Measurements from ENCODE around the gene NCS1.
"Not testable (repeated sequence)": the region's sequence is repeated elsewhere in the genome, so short reads cannot be mapped to it uniquely, and the experiment has no call there.

Gene NCS1

GRCh38 chr9:130241198-130241535, 69.0 kb downstream of the NCS1 start:
- DNase-seq = no peak

DNA sequence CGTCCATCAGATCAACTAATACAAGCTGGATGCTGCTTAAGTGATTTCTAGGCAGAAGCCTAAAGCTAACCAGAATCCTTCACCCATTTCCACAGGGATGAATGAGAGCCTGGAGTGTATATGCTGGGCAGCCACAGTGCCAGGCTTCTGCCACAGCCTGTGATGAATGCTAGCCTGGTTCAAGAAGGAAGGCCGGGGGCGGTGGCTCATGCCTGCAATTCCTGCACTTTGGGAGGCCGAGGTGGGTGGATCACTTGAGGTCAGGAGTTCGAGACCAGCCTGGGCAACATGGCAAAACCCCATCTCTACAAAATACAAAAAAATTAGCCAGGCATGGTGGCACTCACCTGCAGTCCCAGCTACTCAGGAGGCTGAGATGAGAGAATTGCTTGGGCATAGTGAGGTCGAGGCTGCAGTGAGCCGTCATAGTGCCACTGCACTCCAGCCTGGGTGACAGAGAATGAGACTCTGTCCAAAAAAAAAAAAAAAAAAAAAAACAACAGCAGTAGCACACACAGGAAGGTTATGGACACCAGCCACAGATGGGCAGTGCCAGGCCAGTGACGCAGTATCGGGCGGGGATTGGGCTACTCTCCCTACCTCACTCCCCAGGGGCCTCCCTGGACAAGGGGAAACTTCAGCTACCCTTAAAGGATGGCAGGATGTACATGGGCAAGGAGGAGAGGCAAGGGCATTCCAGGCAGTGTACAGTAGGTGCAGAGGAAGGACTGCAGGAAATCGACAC, 70.2 kb downstream of the NCS1 start:
- no peak for DNase-seq

- DNase-seq = peak; percentile 15
Measured at GRCh38 chr9:130243015-130243881, 71.0 kb downstream of the NCS1 start.

DNA sequence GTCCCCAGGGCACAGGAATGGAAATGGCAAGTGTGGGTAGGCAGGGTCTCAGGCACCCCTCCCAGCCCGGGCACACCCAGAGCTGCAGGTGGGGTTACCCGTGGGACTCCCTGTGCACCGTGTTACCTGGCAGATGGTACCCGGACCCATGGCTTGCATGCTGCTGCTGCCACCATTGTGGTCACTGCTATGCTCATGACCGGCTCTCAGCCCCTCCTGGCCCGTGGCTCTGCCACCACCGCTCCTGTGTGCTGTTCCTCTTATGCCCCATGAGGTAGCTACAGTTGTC, 71.6 kb downstream of the NCS1 start:
- DNase-seq = no peak

DNA sequence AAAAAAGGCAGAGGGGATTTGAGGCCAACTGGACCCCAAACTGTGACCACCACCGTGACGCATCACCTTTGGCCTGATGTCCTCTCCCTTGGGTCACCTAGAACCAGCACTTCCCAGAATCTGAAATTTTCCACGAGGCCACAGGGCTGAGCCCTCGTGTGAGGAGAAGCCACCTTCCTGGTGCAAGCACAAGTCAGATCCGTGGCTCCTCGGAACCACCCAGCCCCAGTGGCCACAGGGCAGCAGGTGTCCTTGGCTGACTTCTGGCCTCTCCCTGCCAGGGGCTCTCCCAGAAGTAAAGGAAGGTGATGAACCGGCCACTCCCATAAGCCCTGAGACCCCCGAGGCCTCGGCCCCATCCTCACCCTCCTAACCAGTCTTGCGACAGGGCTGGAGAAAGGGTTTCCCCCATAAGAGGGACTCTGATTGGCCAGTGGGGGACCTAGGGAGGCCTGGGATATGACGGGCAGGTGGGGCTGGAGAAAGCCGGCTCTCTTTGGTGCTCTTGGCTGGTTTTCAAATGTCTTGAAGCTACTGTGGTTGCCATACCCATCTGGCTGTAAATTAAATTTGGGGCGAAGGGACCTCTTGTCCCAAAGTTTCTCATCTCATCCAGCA, 72.5 kb downstream of the NCS1 start:
- no peak for DNase-seq

- DNase-seq = no peak
Measured at GRCh38 chr9:130245474-130245873, 73.3 kb downstream of the NCS1 start.

DNA sequence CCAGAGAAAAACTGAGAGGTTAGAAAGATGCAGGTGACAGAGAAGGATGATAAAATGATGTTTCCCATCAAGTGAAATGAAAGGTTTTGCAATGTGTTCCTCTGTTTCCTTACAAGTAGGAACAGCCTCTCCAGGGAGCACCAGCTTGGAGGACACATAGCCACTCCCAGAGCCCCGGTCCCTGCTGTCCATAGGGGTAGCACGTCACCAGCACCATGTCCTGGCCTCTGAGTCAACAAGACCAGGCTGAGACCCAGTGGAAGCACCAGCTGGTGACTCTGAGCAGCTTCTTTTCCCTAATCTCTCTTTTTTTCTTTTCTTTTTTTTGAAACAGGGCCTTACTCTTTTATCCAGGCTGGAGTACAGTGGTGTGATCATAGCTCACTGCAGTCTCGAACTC, 73.9 kb downstream of the NCS1 start:
- DNase-seq = no peak

GRCh38 chr9:130254747-130255630, 82.8 kb downstream of the NCS1 start:
- DNase-seq = no peak

DNA sequence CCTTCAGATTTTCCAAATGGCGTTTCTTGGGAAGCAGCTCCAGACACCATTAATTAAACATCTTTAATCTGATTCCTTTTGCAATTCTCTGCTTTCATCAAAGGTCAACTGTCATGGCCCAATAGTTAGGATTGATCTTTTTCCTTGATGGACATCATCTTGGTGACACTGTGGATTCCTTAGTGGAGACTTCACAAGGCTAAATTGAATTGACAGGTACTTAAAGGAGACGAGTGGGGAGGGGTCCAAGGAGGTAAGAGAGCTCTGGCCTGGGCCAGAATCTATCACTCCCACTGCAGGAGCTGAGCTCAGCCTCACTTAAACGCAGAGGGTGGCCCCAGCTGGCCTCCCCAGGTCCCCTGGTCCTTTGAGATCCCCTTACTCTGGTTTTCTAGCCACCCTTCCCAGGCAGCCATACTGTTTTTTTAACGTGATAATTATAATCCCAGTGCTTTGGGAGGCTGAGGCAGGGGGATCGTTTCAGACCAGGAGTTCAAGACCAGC, 83.5 kb downstream of the NCS1 start:
- DNase-seq = no peak

DNA sequence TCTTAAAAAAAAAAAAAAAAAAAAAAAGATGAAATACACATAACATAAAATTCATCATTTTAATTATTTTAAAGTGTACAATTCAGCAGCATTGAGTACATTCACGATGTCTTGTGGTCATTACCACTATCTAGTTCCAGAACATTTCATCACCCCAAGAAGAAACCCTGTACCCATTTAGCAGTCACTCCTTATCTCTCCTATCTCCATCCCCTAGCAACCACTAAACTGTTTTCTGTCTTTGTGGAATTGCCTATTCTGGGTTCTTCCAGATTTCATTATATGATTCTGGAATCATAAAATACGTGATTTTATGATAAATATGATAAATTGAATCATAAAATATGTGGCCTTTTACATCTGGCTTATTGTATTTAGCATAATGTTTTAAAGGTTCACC, 84.4 kb downstream of the NCS1 start:
- DNase-seq = no peak

DNA sequence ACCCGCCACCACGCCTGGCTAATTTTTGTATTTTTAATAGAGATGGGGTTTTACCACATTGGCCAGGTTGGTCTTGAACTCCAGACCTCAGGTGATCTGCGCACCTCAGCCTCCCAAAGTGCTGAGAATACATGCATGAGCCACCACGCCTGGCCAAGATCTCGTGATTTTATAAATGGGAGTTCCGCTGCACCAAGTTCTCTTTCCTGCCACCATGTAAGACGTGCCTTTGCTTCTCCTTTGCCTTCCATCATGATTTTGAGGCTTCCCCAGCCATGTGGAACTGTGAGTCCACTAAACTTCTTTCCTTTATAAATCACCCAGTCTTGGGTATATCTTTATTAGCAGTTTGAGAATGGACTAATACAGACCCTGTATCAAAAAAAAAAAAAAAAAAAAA, 85.9 kb downstream of the NCS1 start:
- not testable (repeated sequence) for DNase-seq

- DNase-seq = no peak
Measured at GRCh38 chr9:130259044-130259443, 86.8 kb downstream of the NCS1 start.

DNA sequence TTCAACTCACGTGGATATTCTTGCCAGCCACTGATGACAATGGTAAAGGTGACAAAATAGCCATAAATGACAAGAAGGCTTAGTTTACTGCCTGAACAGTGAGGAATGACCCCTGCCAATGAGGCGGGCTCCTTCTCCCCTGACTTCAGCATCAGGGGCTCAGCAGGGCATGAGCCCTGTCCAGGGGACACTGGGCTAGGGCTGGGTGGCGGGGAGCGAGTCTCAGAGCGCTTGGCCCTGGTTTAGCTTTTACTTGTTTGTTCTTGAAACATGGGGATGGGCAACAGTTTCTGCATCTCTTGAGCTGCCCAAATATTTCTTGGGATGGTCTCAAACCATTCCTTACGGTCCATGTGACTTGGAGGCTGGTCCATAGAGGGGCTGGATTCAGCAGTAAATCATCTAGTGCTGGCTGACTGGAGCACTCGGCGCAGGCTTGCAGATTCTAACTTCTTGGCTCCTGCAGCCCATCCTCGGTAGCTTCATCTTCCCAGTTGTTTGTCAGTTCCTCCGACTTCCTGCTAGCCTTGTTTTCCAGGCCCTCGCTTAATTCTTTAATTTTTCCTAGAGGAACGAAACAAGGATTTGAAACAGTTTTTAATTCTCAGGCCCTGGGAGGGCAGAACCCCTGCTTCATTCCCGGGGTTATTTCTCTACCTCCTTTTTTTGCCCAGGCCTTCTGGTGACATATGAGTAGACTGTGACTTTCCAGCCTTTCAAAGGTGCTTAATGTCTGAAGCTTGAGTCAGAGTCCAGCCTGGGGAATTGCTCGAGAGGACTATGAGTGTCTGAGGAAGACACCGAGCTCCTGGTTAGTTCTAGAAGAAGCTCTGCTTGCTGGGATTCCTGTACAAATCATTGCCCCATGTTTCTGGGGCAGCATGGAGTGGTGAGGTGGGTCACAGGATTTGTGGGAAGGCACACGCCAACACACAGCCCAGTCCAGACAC, 88.9 kb downstream of the NCS1 start:
- DNase-seq = no peak

- DNase-seq = no peak
Measured at GRCh38 chr9:130262061-130262745, 90.0 kb downstream of the NCS1 start.

- no peak for DNase-seq
Measured at GRCh38 chr9:130262771-130263170, 90.6 kb downstream of the NCS1 start.

DNA sequence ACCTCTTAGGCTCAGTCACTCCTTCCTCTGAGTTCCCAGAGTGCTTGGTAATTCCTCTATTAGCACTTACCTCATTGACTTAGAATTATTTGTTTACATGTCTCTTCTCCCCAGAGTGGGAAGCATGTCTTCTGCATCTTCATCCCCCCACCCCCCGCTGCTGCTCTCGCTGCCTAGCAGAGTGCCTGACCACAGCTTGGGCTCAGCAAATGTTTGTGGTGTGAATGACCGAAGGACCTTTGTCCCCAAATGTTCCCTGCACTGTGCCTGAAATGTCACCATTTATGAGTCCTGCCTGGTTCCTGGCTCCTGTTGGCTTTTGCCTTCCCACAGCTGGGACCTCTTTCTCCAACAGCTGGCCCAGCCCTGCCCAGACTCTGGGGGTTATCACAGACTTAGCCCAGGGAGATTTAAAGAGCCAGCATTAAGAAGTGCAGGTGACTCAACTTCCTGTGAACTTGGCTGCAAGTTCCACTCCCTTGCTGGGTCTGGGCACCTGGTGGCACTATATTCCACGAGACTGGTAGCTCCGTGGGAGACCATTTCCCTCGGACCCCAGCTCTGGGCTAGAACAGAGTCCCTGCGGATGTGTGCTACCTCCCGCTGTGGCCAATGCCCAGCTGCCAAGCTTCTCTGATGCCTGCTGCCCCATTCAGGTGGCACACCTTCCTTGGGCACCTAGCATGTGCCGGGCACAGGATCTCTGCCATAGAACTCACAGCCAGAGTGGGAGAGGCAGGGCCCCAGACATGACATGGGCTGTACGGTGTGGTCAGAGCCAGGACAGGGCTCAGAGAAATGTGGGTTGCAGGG, 91.6 kb downstream of the NCS1 start:
- DNase-seq = no peak

DNA sequence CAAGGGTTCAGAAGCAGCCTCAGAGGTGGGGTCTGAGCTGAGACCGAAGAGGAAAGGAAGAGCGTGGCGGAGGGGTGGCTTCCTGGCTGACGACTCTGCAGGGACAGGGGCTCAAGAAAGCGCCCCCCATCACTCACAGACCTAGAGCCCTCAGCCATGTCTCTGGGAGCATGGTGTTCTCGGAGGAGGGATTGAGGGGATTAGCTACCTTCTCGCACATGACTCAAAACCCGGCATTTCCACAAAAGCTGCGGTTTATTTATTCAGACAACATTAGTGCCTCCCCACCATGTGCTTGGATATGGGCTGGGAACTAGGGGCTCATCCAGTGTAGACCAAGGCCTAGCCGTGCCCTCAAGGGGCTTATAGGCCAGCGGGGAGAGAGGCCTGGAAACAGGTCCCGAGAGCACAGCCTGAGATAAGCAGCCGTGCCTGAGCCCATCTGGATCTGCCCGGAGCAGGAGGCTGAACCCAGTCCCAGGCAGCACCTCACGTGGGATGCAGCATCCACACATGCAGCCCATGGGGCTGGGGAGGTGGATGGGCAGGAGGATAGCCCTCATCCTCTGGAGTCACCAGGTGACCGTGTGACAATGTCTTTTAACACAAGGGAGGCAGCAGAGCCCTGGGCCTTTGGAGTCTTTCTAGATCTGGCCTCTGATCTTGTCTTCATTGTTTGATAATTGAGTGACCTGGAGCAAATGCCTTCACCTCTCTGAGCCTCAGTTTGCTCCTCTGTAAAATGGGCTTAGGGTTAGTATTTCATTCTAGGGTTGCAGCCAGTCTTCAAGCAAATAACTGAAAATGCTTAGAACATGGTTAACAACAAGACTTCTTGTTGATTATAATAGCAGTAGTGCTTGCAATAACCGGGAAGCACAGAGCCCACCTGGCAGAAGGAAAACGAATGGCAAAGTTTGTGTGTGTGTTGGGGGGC, 92.5 kb downstream of the NCS1 start:
- DNase-seq = no peak

DNA sequence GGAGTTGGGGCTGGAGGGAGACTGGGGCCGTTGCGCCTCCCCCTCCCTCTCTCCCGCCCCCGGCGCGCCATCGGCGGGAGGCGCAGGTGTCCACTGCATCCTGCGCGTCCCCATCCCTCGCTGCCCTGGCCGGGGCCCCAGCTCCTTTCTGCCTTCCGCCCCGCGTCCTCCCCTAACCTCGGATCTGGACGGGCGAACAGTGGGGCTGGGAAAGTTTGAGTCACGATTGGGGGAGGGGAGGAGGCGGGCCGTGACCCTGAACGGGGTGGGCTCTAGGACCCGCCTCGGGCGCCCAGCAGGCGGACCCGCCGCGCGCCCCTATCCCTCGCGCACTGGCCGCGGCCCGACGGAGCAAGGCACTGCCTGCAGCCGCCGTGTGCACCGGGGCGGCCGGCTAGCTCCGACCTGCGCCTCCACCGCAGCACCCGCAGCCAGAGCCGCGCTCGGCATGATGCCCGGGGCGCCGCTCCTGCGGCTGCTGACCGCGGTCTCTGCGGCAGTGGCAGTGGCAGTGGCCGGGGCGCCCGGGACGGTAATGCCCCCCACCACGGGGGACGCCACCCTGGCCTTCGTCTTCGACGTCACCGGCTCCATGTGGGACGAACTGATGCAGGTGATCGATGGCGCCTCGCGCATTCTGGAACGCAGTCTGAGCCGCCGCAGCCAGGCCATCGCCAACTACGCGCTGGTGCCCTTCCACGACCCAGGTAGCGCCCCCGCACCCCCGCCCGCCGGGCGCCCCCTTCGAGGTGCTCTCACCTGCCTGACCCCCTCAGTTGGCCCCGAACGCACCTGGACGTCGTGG, 93.4 kb downstream of the NCS1 start, which contains the start of gene HMCN2:
Gene HMCN2, plus strand, starts transcription at position 330 of the 805 bp plus-strand sequence. Its CDS starts 119 bp downstream, at position 449.
- no peak for DNase-seq
